RWPE2 (cell line): ENCODE results near the gene RCBTB1.

Experiments used
- ATAC-seq: fragments of 200-7000 bp; cut with Tn5 transposase; 3 replicates; pipeline ENCODE4 v1.9.1; 2021; ENCODE audit warnings: low read depth
- DNase-seq: peaks from one replicate; pipeline ENCODE4 v3.0.0-alpha.2; 2020; ENCODE audit warnings: low spot score
- H3K27ac ChIP-seq: fragments of 450-650 bp; 2 replicates; pipeline ENCODE4 v1.5.1; 2017; ENCODE audit warnings: mild to moderate bottlenecking; ENCODE audit not compliant: poor library complexity, severe bottlenecking
- H3K27me3 ChIP-seq: fragments of 250-450 bp; sonication (Bioruptor Pico); 2 replicates; pipeline ENCODE4 v1.5.1; 2021; ENCODE audit warnings: mild to moderate bottlenecking, moderate library complexity; ENCODE audit not compliant: insufficient read depth, poor library complexity, severe bottlenecking
- H3K36me3 ChIP-seq: fragments of 250-450 bp; sonication (Bioruptor Pico); 2 replicates; pipeline ENCODE4 v1.5.1; 2020; ENCODE audit warnings: low read depth, mild to moderate bottlenecking, moderate library complexity
- H3K4me1 ChIP-seq: fragments of 250-450 bp; sonication (Bioruptor Pico); 2 replicates; pipeline ENCODE4 v1.5.1; 2021; ENCODE audit warnings: mild to moderate bottlenecking, moderate library complexity; ENCODE audit not compliant: insufficient read depth, poor library complexity, severe bottlenecking
- H3K4me3 ChIP-seq: fragments of 250-450 bp; sonication (Bioruptor Pico); 2 replicates; pipeline ENCODE4 v1.5.1; 2021; ENCODE audit warnings: mild to moderate bottlenecking, moderate library complexity; ENCODE audit not compliant: severe bottlenecking
- H3K9me3 ChIP-seq: fragments of 250-450 bp; sonication (Bioruptor Pico); 2 replicates; pipeline ENCODE4 v1.5.1; 2021; ENCODE audit warnings: mild to moderate bottlenecking, moderate library complexity; ENCODE audit not compliant: severe bottlenecking
- TF ChIP-seq, protein P1 (sequence below): fragments of 450-650 bp; IDR thresholded peaks from one replicate; pipeline ENCODE4 v1.5.1; 2017; ENCODE audit warnings: mild to moderate bottlenecking, moderate library complexity; ENCODE audit not compliant: poor library complexity, severe bottlenecking

RCBTB1 gene

DNA sequence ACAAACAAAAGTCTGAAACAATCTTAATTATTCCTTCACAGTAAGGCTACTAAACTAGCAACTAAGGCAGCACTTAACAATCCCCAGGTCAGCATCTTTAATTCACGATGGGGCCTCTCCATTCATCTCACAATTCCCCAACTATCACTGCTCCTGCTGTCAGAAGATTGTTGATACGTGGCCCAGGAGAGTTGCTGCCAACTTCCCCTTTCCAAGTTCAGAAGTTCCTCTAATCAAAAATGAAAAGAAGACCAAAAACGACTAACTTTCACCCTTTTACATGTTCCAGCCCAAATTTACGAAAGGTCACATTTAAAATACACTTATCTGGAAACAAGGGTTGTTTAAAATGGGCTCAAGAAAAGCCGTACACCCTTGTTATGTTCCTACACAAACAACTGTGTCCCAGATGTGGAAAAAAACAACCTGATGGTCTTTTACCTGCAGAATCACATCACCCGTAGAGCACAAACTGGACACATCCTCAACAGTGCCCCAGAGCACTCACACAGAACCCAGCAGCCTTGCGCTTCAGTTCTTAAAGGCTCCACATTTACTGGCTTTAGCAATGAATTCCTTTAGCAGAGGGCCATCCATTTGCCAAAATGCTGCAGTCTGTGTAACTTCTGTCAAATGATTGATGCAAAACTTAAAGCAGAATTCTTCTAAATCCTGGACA, 51.6 kb downstream of the RCBTB1 start:
- TF ChIP-seq, protein P1, sequence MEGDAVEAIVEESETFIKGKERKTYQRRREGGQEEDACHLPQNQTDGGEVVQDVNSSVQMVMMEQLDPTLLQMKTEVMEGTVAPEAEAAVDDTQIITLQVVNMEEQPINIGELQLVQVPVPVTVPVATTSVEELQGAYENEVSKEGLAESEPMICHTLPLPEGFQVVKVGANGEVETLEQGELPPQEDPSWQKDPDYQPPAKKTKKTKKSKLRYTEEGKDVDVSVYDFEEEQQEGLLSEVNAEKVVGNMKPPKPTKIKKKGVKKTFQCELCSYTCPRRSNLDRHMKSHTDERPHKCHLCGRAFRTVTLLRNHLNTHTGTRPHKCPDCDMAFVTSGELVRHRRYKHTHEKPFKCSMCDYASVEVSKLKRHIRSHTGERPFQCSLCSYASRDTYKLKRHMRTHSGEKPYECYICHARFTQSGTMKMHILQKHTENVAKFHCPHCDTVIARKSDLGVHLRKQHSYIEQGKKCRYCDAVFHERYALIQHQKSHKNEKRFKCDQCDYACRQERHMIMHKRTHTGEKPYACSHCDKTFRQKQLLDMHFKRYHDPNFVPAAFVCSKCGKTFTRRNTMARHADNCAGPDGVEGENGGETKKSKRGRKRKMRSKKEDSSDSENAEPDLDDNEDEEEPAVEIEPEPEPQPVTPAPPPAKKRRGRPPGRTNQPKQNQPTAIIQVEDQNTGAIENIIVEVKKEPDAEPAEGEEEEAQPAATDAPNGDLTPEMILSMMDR, result no peak
- Histone ChIP-seq H3K9me3 (no peaks in the 10 kb centered on the region), H3K27ac (no peak overlapping the region), H3K4me3 (no peak overlapping the region), H3K4me1 (no peaks in the 10 kb centered on the region), H3K36me3 (peaks cover 7% of the 10 kb centered on the region), H3K27me3 (no peaks in the 10 kb centered on the region)
- DNase-seq (no peak), ATAC-seq (no peak)

- Histone ChIP-seq H3K27ac (no peak overlapping the region), H3K4me3 (no peak overlapping the region), H3K27me3 (no peaks in the 10 kb centered on the region), H3K36me3 (peaks cover 8% of the 10 kb centered on the region), H3K4me1 (no peaks in the 10 kb centered on the region), H3K9me3 (no peaks in the 10 kb centered on the region)
- TF ChIP-seq, protein P1, result no peak
- ATAC-seq, result no peak
- no peak for DNase-seq
These were observed 52.3 kb downstream of the RCBTB1 start for GRCh38 chr13:49533011-49533410.

DNA sequence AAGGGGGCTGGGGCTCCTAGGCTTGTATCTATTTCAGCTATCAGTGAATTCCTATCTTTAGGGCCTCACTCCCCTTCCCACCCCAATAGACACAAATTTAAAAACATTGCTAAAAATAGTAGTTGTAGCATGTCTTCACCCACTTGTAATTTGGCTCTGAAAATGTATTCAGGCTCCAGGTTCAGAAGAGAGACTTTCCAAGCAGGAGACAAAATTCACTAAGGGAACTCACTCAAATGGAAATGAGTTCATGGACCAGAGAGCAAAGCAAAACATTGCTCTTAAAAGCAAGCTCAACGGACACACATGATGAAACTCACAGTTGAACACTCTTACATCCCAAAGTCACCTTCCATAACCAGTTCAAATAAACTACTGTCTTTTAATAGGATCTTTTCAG, 52.8 kb downstream of the RCBTB1 start:
- ATAC-seq (no peak), DNase-seq (no peak)
- Histone ChIP-seq H3K4me1 (no peaks in the 10 kb centered on the region), H3K27ac (no peak overlapping the region), H3K9me3 (no peaks in the 10 kb centered on the region), H3K4me3 (no peak overlapping the region), H3K36me3 (peaks cover 8% of the 10 kb centered on the region), H3K27me3 (no peaks in the 10 kb centered on the region)
- TF ChIP-seq, protein P1, result no peak

DNA sequence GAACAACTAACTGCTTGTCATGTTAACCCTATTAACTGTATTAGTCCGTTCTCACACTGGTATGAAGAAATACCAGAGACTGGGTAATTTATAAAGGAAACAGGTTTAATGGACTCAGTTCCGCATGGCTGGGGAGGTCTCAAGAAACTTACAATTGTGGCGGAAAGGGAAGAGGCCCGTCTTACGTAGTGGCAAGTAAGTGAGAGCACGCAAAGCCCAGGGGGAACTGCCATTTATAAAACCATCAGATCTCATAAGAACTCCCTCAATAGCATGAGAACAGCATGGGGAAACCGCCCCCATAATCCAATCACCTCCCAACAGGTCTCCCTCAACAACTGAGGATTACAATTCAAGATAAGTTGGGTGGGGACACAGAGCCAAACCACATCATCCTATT, 54.9 kb downstream of the RCBTB1 start:
- Histone ChIP-seq H3K9me3 (no peaks in the 10 kb centered on the region), H3K4me3 (no peak overlapping the region), H3K36me3 (peaks cover 8% of the 10 kb centered on the region), H3K4me1 (no peaks in the 10 kb centered on the region), H3K27ac (no peak overlapping the region), H3K27me3 (no peaks in the 10 kb centered on the region)
- DNase-seq, result no peak
- TF ChIP-seq, protein P1, result no peak
- ATAC-seq, result no peak

GRCh38 chr13:49528161-49528560, 57.2 kb downstream of the RCBTB1 start:
- Histone ChIP-seq H3K4me3 (no peak overlapping the region), H3K27me3 (no peaks in the 10 kb centered on the region), H3K4me1 (no peaks in the 10 kb centered on the region), H3K27ac (no peak overlapping the region), H3K36me3 (peaks cover 4% of the 10 kb centered on the region), H3K9me3 (no peaks in the 10 kb centered on the region)
- ATAC-seq (no peak), DNase-seq (no peak)
- TF ChIP-seq, protein P1, result no peak
